Measurements from ENCODE around the gene LRRC42. TPM values are rescaled to one million over a fixed set of nuclear protein-coding genes. Genes with fewer than 3 reads are reported as not detected.

Gene LRRC42
- total and polyA plus RNA-seq, 2 experiments from 2014 or later: 39.3 to 49.6 TPM

DNA sequence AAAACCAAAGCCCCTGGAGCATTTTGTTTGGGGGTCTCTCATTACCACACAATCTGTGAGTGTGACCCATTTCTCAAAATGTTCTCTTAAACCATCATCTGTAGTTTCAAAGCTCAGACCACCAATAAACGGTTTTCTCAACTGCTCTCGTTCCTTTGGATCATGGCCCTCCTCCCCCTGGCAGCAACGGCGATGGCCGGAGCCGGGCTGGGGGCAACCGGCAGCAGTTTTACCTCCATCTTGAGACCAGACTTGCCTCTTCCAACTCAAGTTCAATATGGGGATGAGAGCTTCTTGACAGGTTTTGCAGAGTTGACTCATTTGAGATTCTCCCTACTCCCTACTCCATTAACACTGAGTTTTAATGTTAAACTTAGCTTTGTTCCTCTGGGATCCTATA is 29.7 kb downstream of the LRRC42 start:
- Histone ChIP-seq H3K4me3 (no peak overlapping the region), H3K4me1 (ENCODE audit: low read depth) (no peaks in the 10 kb centered on the region), H3K27me3 (no peaks in the 10 kb centered on the region), H3K27ac (no peak overlapping the region), H3K9me3 (ENCODE audit: low read depth) (no peaks in the 10 kb centered on the region), H3K36me3 (no peaks in the 10 kb centered on the region)
- no peak for TF ChIP-seq CTCF (IDR thresholded peaks at IDR 0.05; ENCODE audit: low read depth, low read length)
- no peak for DNase-seq (ENCODE audit: low read depth in 1 of 2, low spot score in 1 of 2)

GRCh38 chr1:53979712-53980450 is 33.7 kb downstream of the LRRC42 start:
- H3K9me3 ChIP-seq (ENCODE audit: low read depth): no peaks in the 10 kb centered on the region
- no peak for DNase-seq (ENCODE audit: low read depth in 1 of 2, low spot score in 1 of 2)
- no peaks in the 10 kb centered on the region for H3K36me3 ChIP-seq
- no peaks in the 10 kb centered on the region for H3K27me3 ChIP-seq
- TF ChIP-seq CTCF (IDR thresholded peaks at IDR 0.05; ENCODE audit: low read depth, low read length): no peak
- no peak overlapping the region for H3K4me3 ChIP-seq
- H3K27ac ChIP-seq: no peak overlapping the region
- no peaks in the 10 kb centered on the region for H3K4me1 ChIP-seq (ENCODE audit: low read depth)

- DNase-seq (ENCODE audit: low read depth in 1 of 2, low spot score in 1 of 2): no peak
- Histone ChIP-seq H3K4me3 (no peak overlapping the region), H3K27ac (no peak overlapping the region), H3K27me3 (no peaks in the 10 kb centered on the region), H3K36me3 (no peaks in the 10 kb centered on the region), H3K9me3 (ENCODE audit: low read depth) (no peaks in the 10 kb centered on the region), H3K4me1 (ENCODE audit: low read depth) (no peaks in the 10 kb centered on the region)
- TF ChIP-seq CTCF (IDR thresholded peaks at IDR 0.05; ENCODE audit: low read depth, low read length): no peak
Observed at GRCh38 chr1:53981220-53981619, 35.1 kb downstream of the LRRC42 start.

- DNase-seq (ENCODE audit: low read depth in 1 of 2, low spot score in 1 of 2): peak; percentile 32 to 66
- Histone ChIP-seq H3K9me3 (ENCODE audit: low read depth) (no peaks in the 10 kb centered on the region), H3K27me3 (no peaks in the 10 kb centered on the region), H3K36me3 (no peaks in the 10 kb centered on the region), H3K4me3 (no peak overlapping the region), H3K27ac (no peak overlapping the region), H3K4me1 (ENCODE audit: low read depth) (no peaks in the 10 kb centered on the region)
- TF ChIP-seq CTCF (IDR thresholded peaks at IDR 0.05; ENCODE audit: low read depth, low read length): no peak
Observed at GRCh38 chr1:53982034-53982762, 36.0 kb downstream of the LRRC42 start.

GRCh38 chr1:53982763-53983104 is 36.6 kb downstream of the LRRC42 start:
- TF ChIP-seq CTCF (IDR thresholded peaks at IDR 0.05; ENCODE audit: low read depth, low read length): no peak
- Histone ChIP-seq H3K4me1 (ENCODE audit: low read depth) (no peaks in the 10 kb centered on the region), H3K4me3 (no peak overlapping the region), H3K9me3 (ENCODE audit: low read depth) (no peaks in the 10 kb centered on the region), H3K36me3 (no peaks in the 10 kb centered on the region), H3K27ac (no peak overlapping the region), H3K27me3 (no peaks in the 10 kb centered on the region)
- DNase-seq (ENCODE audit: low read depth in 1 of 2, low spot score in 1 of 2): no peak
